ENCODE measurements around the gene KCTD20.

- TF ChIP-seq POLR2AphosphoS5 (IDR thresholded peaks at IDR 0.05): no peak
- no peak for TF ChIP-seq CTCF (IDR thresholded peaks at IDR 0.05; ENCODE audit: poor library complexity, severe bottlenecking)
- no peak for TF ChIP-seq EZH2 (IDR thresholded peaks at IDR 0.05; ENCODE audit: borderline replicate concordance, insufficient read depth, low read length, poor library complexity, severe bottlenecking)
- TF ChIP-seq EP300 (conservative IDR thresholded peaks at IDR 0.05; ENCODE audit: poor library complexity, severe bottlenecking): no peak
- TF ChIP-seq TAF1 (IDR thresholded peaks at IDR 0.05; ENCODE audit: low read depth): no peak
Measured at GRCh38 chr6:36469946-36470345, 27.1 kb downstream of the KCTD20 start.
